LNCAP (cell line): ENCODE results near the gene CYB5A.

Experiments used
- CTCF ChIP-seq: fragments of 450-650 bp; IDR thresholded peaks from 2 replicates; pipeline ENCODE4 v1.5.1; 2017; ENCODE audit warnings: mild to moderate bottlenecking

The CYB5A gene

GRCh38 chr18:74234326-74235171, 57.2 kb downstream of the CYB5A start:
- TF ChIP-seq CTCF: no peak

- no peak for TF ChIP-seq CTCF
These were observed 57.8 kb downstream of the CYB5A start for GRCh38 chr18:74233933-74234325.

- no peak for TF ChIP-seq CTCF
These were observed 60.6 kb downstream of the CYB5A start for GRCh38 chr18:74230922-74231714.

GRCh38 chr18:74229891-74230290, 61.9 kb downstream of the CYB5A start:
- TF ChIP-seq CTCF: no peak

- no peak for TF ChIP-seq CTCF
These were observed 62.8 kb downstream of the CYB5A start for GRCh38 chr18:74229005-74229404.

- no peak for TF ChIP-seq CTCF
These were observed 63.5 kb downstream of the CYB5A start for GRCh38 chr18:74228312-74228711.

- no peak for TF ChIP-seq CTCF
These were observed 65.1 kb downstream of the CYB5A start for GRCh38 chr18:74226666-74227065.
